ENCODE measurements around the gene VPS4A.
"Not testable (repeated sequence)": the region's sequence is repeated elsewhere in the genome, so short reads cannot be mapped to it uniquely, and the experiment has no call there.

The VPS4A gene

DNA sequence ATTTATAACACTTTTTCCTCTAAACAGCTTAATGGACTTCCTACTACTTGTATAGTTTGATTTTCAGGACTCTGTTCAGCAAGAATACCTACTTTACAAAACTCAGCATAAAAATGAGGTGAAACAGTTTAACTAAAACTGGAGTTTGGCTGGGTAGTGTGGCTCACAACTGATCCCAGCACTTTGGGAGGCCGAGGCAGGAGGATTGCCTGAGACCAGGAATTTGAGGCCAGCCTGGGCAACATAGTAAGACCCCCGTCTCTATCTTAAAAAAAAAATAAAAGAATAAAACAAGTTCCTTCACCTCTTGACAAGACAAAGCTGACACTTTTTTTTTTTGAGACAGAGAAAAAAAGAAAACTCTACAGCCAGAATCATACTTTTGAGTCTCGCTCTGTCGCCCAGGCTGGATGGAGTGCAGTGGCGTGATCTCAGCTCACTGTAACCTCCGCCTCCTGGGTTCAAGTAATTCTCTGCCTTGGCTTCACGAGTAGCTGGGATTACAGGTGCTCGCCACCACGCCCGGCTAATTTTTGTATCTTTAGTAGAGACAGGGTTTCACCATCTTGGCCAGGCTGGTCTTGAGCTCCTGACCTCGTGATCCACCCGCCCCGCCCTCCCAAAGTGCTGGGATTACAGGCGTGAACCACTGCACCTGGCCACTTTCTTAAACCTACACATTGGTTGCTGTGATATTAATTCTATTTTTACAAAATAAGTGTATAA lies 16.6 kb downstream of the VPS4A start:
- no peak for DNase-seq (ENCODE audit: low spot score)

- no peak for DNase-seq (ENCODE audit: low spot score)
Measured at GRCh38 chr16:69328854-69329316, 17.7 kb downstream of the VPS4A start.

- DNase-seq (ENCODE audit: low spot score) = no peak
Measured at GRCh38 chr16:69329369-69330285, 18.5 kb downstream of the VPS4A start.

DNA sequence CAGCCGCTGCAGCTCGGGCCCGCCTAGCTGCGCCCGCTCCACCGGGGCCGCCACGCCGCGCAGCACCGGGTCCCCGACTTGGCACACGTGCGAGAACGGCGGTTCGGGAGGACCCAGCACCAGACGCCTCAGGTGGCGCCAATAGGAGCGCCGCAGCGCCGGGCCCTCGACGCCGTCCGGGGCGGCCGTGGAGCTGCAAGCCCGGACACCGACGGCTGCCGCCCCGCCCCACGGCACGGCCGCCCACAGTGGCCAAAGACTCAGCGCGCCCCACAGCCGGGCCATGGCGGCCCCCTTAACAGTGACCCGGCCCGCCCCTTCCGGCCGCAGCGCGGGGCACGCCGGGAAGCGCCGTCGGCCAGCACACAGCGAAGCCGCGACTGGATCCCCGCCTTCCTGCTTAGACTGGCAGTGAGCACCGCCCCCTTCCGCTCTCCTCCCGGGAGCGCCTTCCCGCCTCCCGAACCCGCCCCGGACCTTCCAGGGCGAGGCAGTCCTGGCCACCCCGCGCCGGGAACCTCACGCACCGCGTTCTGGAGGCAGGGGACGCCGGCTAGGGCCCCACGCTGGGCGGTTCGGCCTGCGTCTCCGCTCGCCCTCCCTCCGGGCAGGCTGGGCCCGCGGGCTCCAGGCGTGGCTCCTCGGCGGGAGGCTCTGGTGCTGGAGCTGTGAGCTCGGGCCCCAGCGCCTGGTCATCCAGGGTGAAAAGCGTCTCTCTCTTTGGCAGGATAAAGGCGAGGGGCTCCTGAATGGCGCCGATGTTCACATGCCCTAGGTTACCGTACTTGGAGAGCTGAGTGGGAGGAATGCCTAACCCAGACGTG lies 19.3 kb downstream of the VPS4A start, which contains the start of gene PDF:
Gene PDF (minus strand): TSS at position 303 of the 824 bp plus-strand sequence. CDS start 18 bp downstream, at position 285.
- DNase-seq (ENCODE audit: low spot score) = peak; percentile 96

DNA sequence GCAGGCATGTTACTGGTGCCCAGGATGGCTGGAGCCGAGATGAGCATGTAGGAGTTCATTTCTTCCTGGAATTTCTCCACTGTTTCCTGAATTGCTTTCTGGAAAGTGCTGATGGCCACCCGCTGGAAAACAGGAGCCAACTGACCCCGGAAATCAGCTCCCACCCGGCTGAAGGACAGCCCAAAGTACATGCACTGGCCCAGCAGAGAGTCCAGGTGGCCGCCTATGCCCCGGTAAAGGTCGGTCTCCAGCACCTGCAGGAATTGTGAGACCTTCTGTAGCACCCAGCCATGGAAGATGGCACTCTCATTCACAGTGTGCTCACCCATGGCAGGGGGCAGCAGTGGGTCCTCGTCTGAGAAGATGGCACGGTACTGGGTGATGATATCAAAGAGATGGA lies 23.5 kb downstream of the VPS4A start:
- no peak for DNase-seq (ENCODE audit: low spot score)

GRCh38 chr16:69338557-69339288 lies 27.6 kb downstream of the VPS4A start:
- DNase-seq (ENCODE audit: low spot score) = no peak

GRCh38 chr16:69339289-69340094 lies 28.3 kb downstream of the VPS4A start, which contains the start of the genes COG8 and NIP7:
COG8 (minus strand) TSS chr16:69339564; CDS start chr16:69339552, 12 bp downstream.
NIP7 (plus strand) TSS chr16:69339772; CDS start chr16:69339830, 58 bp downstream.
- DNase-seq (ENCODE audit: low spot score) = peak; percentile 95

- no peak for DNase-seq (ENCODE audit: low spot score)
Measured at GRCh38 chr16:69340095-69340644, 29.0 kb downstream of the VPS4A start.

GRCh38 chr16:69344171-69344570 lies 33.0 kb downstream of the VPS4A start:
- no peak for DNase-seq (ENCODE audit: low spot score)

- no peak for DNase-seq (ENCODE audit: low spot score)
Measured at GRCh38 chr16:69345923-69346322, 34.8 kb downstream of the VPS4A start.

GRCh38 chr16:69346683-69347082 lies 35.5 kb downstream of the VPS4A start:
- no peak for DNase-seq (ENCODE audit: low spot score)

- DNase-seq (ENCODE audit: low spot score) = no peak
Measured at GRCh38 chr16:69348222-69348621, 37.1 kb downstream of the VPS4A start.

DNA sequence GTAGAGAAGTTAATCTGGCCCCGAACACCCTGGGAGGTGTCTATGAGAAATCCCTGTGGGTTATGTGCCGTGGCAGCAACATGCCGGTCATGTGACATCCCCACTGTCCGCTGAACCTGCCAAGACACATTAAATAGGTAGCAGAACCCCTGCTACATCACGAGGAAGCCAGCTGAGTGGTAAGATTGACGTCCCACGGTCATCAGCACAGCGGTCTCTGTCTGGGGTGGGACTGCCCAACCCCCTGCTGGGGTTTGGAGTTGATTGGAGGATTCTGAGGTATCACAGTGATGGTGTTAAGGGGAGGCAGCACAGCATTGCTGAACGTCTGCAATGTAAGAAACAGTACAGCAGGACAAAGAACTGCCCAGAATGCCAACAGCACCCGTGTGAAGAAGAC lies 38.4 kb downstream of the VPS4A start:
- no peak for DNase-seq (ENCODE audit: low spot score)

DNA sequence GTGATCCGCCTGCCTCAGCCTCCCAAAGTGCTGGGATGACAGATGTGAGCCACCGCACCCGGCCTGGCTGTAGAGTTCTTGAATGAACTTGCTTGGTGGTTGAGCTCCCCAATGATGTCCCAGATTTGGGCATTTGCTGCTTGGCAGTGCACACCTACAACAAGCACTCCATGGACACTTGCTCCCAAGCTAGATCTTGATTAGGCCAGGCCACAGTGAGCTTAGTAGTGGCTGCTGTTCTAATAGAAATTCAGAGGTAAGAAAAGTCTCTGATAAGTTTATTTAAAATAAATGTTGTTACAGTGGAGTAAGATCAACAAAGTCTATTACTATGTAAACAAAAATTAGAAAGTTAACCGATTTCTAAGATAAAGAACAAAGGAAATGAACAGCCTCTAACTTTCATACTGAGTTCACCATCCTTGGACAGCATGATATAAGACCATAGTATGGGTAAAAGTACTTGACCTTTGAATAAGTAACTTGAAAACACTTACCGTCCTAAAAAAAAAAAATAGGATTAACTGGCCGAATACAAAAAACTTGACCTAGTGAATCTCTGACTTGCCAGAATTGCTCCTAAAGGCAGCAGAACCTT lies 39.5 kb downstream of the VPS4A start:
- no peak for DNase-seq (ENCODE audit: low spot score)

- DNase-seq (ENCODE audit: low spot score) = peak; percentile 48
Measured at GRCh38 chr16:69351309-69352027, 40.3 kb downstream of the VPS4A start, which contains the start of gene TMED6. TMED6 (minus strand) TSS chr16:69351786; CDS start chr16:69351753, 33 bp downstream.

DNA sequence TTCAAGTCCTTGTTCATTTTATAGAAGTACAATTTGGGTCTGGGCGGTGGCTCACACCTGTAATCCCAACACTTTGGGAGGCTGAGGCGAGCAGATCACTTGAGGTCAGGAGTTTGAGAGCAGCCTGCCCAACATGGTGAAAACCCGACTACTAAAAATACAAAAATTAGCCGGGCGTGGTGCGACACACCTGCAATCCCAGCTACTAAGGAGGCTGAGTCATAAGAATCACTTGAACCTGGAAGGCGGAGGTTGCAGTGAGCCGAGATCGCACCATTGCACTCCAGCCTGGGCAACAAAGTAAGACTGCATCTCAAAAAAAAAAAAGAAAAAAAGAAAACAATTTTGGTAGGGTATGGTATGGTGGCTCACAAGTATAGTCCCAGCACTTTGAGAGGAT lies 48.9 kb downstream of the VPS4A start:
- not testable (repeated sequence) for DNase-seq (ENCODE audit: low spot score)

DNA sequence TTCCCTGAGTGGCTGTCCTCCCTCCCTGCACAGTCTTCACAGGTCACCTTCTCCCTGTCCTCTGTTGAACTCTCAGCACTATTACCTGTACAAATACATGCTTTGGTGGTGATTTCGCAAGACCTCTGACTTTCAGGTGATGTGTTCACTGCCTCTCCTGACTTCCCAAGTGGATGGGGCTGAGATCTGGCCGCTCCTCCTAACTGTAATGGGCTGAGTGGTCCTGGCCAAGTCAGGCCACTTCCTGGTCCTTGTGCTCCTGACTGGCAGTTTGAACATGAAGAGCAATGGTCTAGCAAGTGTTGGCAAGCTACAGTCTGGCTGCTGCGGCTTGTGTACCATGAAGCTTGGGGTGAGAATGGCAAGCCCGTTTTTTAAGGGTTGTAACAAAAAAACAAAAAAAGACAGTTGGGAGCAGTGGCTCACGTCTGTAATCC lies 52.1 kb downstream of the VPS4A start:
- DNase-seq (ENCODE audit: low spot score) = no peak

GRCh38 chr16:69364088-69364487 lies 52.9 kb downstream of the VPS4A start:
- DNase-seq (ENCODE audit: low spot score) = no peak

GRCh38 chr16:69365901-69366300 lies 54.8 kb downstream of the VPS4A start:
- DNase-seq (ENCODE audit: low spot score) = no peak
